ENCODE results near the gene PPP1R10.

DNA sequence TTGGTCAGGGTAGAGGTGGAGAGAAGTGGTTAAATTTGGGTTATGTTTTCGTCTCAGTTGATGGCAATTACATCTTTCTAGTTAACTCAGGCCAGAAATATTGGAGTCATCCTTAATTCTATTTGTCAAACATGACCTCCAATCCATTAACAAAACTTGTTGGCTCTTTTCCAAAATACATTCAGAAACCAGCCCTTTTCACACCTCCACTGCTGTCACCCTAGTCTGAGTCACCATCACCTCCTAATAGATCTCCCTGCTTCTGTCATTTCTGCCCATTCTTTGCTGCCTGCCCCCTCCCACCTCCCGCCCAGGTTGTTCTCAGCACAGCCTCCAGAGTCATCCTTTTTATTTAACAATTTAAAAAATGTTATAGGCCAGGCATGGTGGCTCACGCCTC, 48.8 kb downstream of the PPP1R10 start:
- TF ChIP-seq JUN (IDR thresholded peaks at IDR 0.05) (no peak), MAFK (IDR thresholded peaks at IDR 0.05; ENCODE audit: partially characterized antibody) (no peak), CTCF (IDR thresholded peaks at IDR 0.05) (no peak), RAD21 (conservative IDR thresholded peaks at IDR 0.05 in 1 of 2, IDR thresholded peaks at IDR 0.05 in 1 of 2) (no peak), USF2 (IDR thresholded peaks at IDR 0.05) (no peak), CEBPB (IDR thresholded peaks at IDR 0.05) (no peak), MAX (IDR thresholded peaks at IDR 0.05) (no peak), ZC3H11A (IDR thresholded peaks at IDR 0.05) (no peak), E2F6 (IDR thresholded peaks at IDR 0.05; ENCODE audit: borderline replicate concordance, low read depth) (no peak), POLR2A (IDR thresholded peaks at IDR 0.05; ENCODE audit: low read length) (no peak)
- TF ChIP-seq, protein P1, sequence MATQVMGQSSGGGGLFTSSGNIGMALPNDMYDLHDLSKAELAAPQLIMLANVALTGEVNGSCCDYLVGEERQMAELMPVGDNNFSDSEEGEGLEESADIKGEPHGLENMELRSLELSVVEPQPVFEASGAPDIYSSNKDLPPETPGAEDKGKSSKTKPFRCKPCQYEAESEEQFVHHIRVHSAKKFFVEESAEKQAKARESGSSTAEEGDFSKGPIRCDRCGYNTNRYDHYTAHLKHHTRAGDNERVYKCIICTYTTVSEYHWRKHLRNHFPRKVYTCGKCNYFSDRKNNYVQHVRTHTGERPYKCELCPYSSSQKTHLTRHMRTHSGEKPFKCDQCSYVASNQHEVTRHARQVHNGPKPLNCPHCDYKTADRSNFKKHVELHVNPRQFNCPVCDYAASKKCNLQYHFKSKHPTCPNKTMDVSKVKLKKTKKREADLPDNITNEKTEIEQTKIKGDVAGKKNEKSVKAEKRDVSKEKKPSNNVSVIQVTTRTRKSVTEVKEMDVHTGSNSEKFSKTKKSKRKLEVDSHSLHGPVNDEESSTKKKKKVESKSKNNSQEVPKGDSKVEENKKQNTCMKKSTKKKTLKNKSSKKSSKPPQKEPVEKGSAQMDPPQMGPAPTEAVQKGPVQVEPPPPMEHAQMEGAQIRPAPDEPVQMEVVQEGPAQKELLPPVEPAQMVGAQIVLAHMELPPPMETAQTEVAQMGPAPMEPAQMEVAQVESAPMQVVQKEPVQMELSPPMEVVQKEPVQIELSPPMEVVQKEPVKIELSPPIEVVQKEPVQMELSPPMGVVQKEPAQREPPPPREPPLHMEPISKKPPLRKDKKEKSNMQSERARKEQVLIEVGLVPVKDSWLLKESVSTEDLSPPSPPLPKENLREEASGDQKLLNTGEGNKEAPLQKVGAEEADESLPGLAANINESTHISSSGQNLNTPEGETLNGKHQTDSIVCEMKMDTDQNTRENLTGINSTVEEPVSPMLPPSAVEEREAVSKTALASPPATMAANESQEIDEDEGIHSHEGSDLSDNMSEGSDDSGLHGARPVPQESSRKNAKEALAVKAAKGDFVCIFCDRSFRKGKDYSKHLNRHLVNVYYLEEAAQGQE (IDR thresholded peaks at IDR 0.05) = no peak

Data from A549 (cell line).